HEK293T (cell line): ENCODE measurements around the gene LARP4B.
"Not testable (repeated sequence)": the region's sequence is repeated elsewhere in the genome, so short reads cannot be mapped to it uniquely, and the experiment has no call there.

ENCODE experiments used
- CTCF ChIA-PET: fragments of 350-600 bp; formaldehyde crosslinking; extraction: SDS; loops from one replicate; lab custom pipeline; 2021; ENCODE audit warnings: antibody characterized with exemption, inconsistent platforms; lab: Yijun Ruan, JAX
- POLR2A ChIA-PET: fragments of 350-600 bp; formaldehyde crosslinking; extraction: SDS; loops from one replicate; lab custom pipeline; 2020; ENCODE audit warnings: antibody characterized with exemption, inconsistent platforms; lab: Yijun Ruan, JAX
- DNase-seq: peaks from one replicate; pipeline ENCODE4 v3.0.0; 2012; ENCODE audit warnings: mixed read lengths; ENCODE audit errors: extremely low spot score
- ARNT ChIP-seq: fragments of 450-650 bp; IDR thresholded peaks from 2 replicates; pipeline ENCODE4 v1.6.1; 2017; ENCODE audit warnings: mild to moderate bottlenecking
- BHLHE40 ChIP-seq: fragments of 450-650 bp; IDR thresholded peaks from 2 replicates; pipeline ENCODE4 v1.6.1; 2016; ENCODE audit warnings: mild to moderate bottlenecking, moderate library complexity, borderline replicate concordance
- CTBP1 ChIP-seq: fragments of 450-650 bp; IDR thresholded peaks from 2 replicates; pipeline ENCODE4 v1.6.1; 2016; ENCODE audit warnings: borderline replicate concordance
- ELF4 ChIP-seq: fragments of 450-650 bp; IDR thresholded peaks from 2 replicates; pipeline ENCODE4 v1.6.1; 2017; ENCODE audit warnings: antibody characterized with exemption
- FOXA1 ChIP-seq: fragments of 450-650 bp; IDR thresholded peaks from 2 replicates; pipeline ENCODE4 v1.6.1; 2016; ENCODE audit warnings: mild to moderate bottlenecking
- FOXK2 ChIP-seq: fragments of 450-650 bp; IDR thresholded peaks from 2 replicates; pipeline ENCODE4 v1.6.1; 2016; ENCODE audit warnings: mild to moderate bottlenecking
- FOXM1 ChIP-seq: fragments of 450-650 bp; IDR thresholded peaks from 2 replicates; pipeline ENCODE4 v1.6.1; 2017; ENCODE audit warnings: mild to moderate bottlenecking, borderline replicate concordance
- HDGF ChIP-seq: fragments of 450-650 bp; IDR thresholded peaks from 2 replicates; pipeline ENCODE4 v1.6.1; 2017; ENCODE audit warnings: antibody characterized with exemption, borderline replicate concordance
- L3MBTL2 ChIP-seq: fragments of 450-650 bp; conservative IDR thresholded peaks from 2 replicates; pipeline ENCODE4 v1.6.1; 2016; ENCODE audit warnings: mild to moderate bottlenecking
- LEF1 ChIP-seq: fragments of 450-650 bp; IDR thresholded peaks from 2 replicates; pipeline ENCODE4 v1.6.1; 2017; ENCODE audit warnings: mild to moderate bottlenecking, borderline replicate concordance
- NFRKB ChIP-seq: fragments of 450-650 bp; IDR thresholded peaks from 2 replicates; pipeline ENCODE4 v1.6.1; 2016; ENCODE audit warnings: mild to moderate bottlenecking, moderate library complexity
- SP1 ChIP-seq: fragments of 450-650 bp; IDR thresholded peaks from 2 replicates; pipeline ENCODE4 v1.6.1; 2017
- SUZ12 ChIP-seq: fragments of 450-650 bp; IDR thresholded peaks from 2 replicates; pipeline ENCODE4 v1.6.1; 2016; ENCODE audit warnings: mild to moderate bottlenecking
- TARDBP ChIP-seq: fragments of 450-650 bp; IDR thresholded peaks from 2 replicates; pipeline ENCODE4 v1.6.1; 2016
- ZNF384 ChIP-seq: fragments of 450-650 bp; IDR thresholded peaks from 2 replicates; pipeline ENCODE4 v1.6.1; 2016
- TF ChIP-seq, protein P1 (sequence below): fragments of 450-650 bp; IDR thresholded peaks from 2 replicates; pipeline ENCODE4 v1.6.1; 2016

The LARP4B gene

DNA sequence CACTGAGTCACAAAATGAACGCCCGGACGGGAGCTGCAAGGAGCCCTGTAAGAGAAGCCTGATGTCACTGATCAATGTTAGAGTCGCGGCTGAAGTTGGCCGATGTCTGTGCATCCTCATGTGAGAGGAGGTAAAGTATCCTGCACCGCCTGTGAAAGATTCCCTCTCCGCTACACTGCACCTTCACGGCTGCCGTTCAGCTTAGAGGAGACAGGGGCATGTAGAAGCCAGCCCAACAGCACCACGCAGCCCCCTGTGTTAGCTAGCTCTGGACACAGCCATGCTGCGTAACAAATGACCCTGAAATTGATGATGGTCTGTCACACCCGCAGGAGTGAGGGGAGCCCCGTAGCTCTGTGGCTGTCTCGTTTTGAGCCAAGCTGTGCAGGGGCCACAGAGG, 160.5 kb downstream of the LARP4B start:
- CTCF ChIA-PET: interaction anchor here (0.5 kb wide), 1 partner anchor 22 kb away, joined by 4 read pairs; no protein-coding TSS in a partner anchor
- POLR2A ChIA-PET: no interaction called here
- TF ChIP-seq ARNT (no peak), FOXK2 (no peak)
- DNase-seq: no peak

DNA sequence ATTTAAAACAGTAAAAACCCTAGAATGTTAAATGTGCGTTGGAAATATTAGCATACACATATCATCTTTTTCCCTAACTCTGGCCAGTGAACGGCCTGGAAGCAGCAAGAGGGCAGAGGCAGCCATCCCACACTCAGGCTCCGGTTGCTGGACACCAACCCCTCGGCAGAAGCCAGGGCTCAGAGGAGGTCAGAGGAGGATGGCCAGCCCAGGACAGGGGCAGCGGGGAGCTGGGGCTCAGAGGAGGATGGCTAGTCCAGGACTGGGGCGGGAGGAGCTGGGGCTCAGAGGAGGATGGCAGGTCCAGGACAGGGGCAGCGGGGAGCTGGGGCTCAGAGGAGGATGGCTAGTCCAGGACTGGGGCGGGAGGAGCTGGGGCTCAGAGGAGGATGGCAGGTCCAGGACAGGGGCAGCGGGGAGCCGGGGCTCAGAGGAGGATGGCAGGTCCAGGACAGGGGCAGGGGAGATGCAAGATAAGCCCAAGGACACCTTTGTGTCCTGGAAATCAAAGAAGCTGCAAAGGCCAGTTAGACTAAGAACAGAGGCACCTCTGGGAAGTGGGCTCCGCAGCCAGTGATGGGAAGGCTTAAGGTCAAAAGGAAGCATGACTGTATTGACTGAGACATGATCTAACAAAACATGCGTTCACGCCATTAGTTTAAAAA, 161.3 kb downstream of the LARP4B start:
- DNase-seq, CTCF ChIA-PET, POLR2A ChIA-PET: not testable (repeated sequence)

DNA sequence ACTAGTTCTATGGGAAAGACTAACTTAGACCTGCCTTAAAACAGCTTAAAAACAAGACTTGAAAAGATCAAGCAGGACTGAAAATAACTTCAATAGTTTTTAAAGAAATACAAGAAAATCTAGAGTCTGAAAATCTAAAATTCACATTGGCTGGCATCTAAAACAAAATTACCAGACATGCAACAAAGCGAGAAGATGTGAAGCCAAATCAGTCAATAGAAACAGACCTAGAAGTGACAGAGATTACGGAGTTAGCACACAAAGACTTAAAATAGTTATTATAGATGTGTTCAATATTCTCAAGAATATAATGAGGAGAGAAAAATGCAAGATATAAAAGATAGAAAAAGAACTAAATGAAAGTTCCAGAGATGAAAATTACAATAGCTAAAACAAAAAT, 163.7 kb downstream of the LARP4B start:
- TF ChIP-seq ARNT (no peak), CTBP1 (no peak), SUZ12 (no peak), LEF1 (no peak), FOXK2 (no peak), FOXM1 (no peak), ZNF384 (no peak), FOXA1 (no peak), ELF4 (no peak), SP1 (no peak), L3MBTL2 (no peak), BHLHE40 (no peak)
- TF ChIP-seq, protein P1, sequence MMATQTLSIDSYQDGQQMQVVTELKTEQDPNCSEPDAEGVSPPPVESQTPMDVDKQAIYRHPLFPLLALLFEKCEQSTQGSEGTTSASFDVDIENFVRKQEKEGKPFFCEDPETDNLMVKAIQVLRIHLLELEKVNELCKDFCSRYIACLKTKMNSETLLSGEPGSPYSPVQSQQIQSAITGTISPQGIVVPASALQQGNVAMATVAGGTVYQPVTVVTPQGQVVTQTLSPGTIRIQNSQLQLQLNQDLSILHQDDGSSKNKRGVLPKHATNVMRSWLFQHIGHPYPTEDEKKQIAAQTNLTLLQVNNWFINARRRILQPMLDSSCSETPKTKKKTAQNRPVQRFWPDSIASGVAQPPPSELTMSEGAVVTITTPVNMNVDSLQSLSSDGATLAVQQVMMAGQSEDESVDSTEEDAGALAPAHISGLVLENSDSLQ: no peak
- POLR2A ChIA-PET: no interaction called here

DNA sequence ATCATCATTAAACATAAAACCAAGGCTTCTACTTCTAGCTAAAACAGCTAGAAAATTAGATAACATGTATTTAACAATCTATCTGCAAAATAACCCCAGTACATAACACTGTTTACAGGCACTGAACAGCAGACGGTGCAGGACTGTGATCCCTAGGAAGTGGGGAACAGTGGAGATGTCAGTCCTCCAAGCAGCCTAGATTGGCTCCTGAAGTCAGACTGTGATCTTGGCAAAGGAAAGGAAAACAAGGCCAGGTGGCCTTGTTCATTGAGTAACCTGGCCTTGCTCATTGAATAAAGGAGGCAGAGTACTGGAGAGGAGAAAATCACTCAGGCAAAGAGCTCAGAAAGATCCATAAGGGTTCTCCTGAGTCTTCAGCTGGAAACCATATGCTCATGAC, 164.3 kb downstream of the LARP4B start:
- POLR2A ChIA-PET: no interaction called here
- no peak for DNase-seq
- TF ChIP-seq LEF1 (no peak), FOXK2 (no peak), ELF4 (no peak), L3MBTL2 (no peak), SP1 (no peak)
- CTCF ChIA-PET: no interaction called here

More for the DNA sequence above, 163.7 kb downstream of the LARP4B start:
- CTCF ChIA-PET: no interaction called here
- no peak for DNase-seq

DNA sequence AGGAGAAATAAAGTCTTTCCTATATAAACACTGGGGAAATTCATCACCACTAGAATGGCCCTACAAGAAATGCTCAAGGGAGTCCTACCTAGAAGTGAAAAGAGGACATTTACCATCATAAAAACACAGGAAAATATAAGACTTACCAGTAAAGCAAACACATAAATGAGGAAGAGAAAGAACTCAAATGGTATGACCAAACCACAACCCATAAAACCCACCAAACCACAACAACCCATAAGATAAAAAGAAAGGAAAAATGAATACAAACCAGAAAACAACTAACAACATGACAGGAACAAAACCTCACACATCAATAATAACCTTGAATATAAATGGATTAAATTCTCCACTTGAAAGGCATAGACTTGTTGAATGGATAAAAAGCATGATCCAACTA, 170.1 kb downstream of the LARP4B start:
- ChIA-PET CTCF (no interaction called here), POLR2A (no interaction called here)
- no peak for TF ChIP-seq L3MBTL2
- TF ChIP-seq TARDBP: no peak
- TF ChIP-seq SP1: no peak
- TF ChIP-seq, protein P1: no peak
- no peak for TF ChIP-seq BHLHE40
- no peak for TF ChIP-seq ELF4
- no peak for TF ChIP-seq ARNT
- TF ChIP-seq NFRKB: no peak
- no peak for TF ChIP-seq FOXK2
- no peak for TF ChIP-seq FOXM1
- no peak for TF ChIP-seq SUZ12
- TF ChIP-seq LEF1: no peak
- TF ChIP-seq CTBP1: no peak
- no peak for TF ChIP-seq FOXA1
- no peak for DNase-seq

DNA sequence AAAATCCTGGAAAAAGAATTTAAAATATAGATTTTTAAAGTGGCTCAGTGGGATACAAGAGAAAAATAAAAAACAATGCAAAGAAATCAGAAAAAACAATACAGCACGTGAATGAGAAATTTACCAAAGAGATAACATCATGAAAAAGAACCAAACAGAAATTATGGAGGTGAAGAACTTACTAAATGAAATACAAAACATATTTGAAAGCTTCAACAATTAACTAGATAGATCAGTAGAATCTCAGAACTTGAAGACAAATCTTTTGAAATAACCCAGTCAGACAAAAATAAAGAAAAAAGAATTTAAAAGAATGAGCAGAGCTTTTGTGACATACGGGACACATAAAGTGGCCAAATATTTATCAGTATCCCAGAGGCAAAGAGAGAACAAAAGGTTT, 170.9 kb downstream of the LARP4B start:
- POLR2A ChIA-PET: no interaction called here
- CTCF ChIA-PET: no interaction called here

DNA sequence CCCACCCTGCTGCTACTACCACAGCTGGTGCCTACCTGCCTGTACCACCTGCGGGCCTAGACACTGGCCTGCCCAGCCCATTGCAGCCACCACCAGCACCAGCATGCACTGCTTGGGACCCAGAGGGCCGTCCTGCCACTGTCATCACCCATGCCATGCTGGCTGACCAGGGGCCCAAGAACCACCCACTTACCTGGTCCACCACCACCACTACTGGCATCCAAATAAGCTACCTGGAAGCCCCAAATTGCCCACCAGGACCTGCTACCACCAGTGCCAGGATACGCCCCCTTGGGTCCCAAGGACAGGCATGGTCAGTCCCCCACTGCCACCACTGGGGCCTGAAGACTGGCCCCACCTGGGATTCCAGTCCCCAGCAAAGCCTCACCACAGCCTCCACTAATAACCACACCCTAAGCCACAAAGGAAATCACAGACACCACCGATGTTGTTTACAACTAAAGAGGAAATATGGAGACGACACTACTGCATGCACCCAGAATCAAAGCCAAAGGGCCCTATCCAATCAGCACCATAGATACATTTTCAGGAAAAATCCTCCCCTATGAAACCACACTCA, 171.5 kb downstream of the LARP4B start:
- TF ChIP-seq FOXA1: no peak
- CTCF ChIA-PET: no interaction called here
- DNase-seq: no peak
- POLR2A ChIA-PET: no interaction called here

More for the DNA sequence above, 170.9 kb downstream of the LARP4B start:
- TF ChIP-seq L3MBTL2 (no peak), FOXM1 (no peak), FOXA1 (no peak), FOXK2 (no peak), SUZ12 (no peak), TARDBP (no peak), LEF1 (no peak), ZNF384 (no peak), NFRKB (no peak), HDGF (no peak), ARNT (no peak), CTBP1 (no peak), ELF4 (no peak)
- DNase-seq: no peak
